Coronary artery (tissue), 2 donors: ENCODE data around the gene STRA6.

Experiments
- DNase-seq: peaks from one replicate; pipeline ENCODE4 v3.0.0-alpha.2; 2017; ENCODE audit warnings: low spot score
- H3K27ac ChIP-seq, 2 donors: fragments of 200-600 bp; sonication (generic); one replicate each; pipeline ENCODE4 v1.5.1; 2016 to 2019
- H3K4me3 ChIP-seq: fragments of 200-600 bp; sonication (generic); 2 replicates; pipeline ENCODE4 v1.5.1; 2016; ENCODE audit warnings: mild to moderate bottlenecking, moderate library complexity
- CTCF ChIP-seq: fragments of 200-600 bp; sonication (generic); IDR thresholded peaks from one replicate; pipeline ENCODE4 v1.5.1; 2019; ENCODE audit warnings: antibody characterized with exemption

The STRA6 gene

GRCh38 chr15:74243431-74243830 lies 40.8 kb upstream of the STRA6 start:
- H3K27ac ChIP-seq = no peak overlapping the region
- DNase-seq = no peak
- TF ChIP-seq CTCF = no peak
- no peak overlapping the region for H3K4me3 ChIP-seq

- no peak overlapping the region for H3K27ac ChIP-seq
- H3K4me3 ChIP-seq = no peak overlapping the region
Observed at GRCh38 chr15:74242441-74243185, 40.0 kb upstream of the STRA6 start.

GRCh38 chr15:74240897-74241614 lies 38.5 kb upstream of the STRA6 start:
- DNase-seq = no peak
- peak overlapping the region in 1 of 2 donors; percentile 54 for H3K27ac ChIP-seq
- TF ChIP-seq CTCF = no peak
- no peak overlapping the region for H3K4me3 ChIP-seq

More at GRCh38 chr15:74242441-74243185, 40.0 kb upstream of the STRA6 start:
- no peak for DNase-seq
- no peak for TF ChIP-seq CTCF

GRCh38 chr15:74240002-74240568 lies 37.5 kb upstream of the STRA6 start:
- Histone ChIP-seq H3K27ac (peak overlapping the region in 1 of 2 donors; percentile 54), H3K4me3 (no peak overlapping the region)
- no peak for TF ChIP-seq CTCF
- peak; percentile 87 for DNase-seq

GRCh38 chr15:74239051-74239705 lies 36.6 kb upstream of the STRA6 start:
- no peak for DNase-seq
- Histone ChIP-seq H3K27ac (peak overlapping the region in 1 of 2 donors; percentile 54), H3K4me3 (no peak overlapping the region)
- no peak for TF ChIP-seq CTCF

- no peak for TF ChIP-seq CTCF
- Histone ChIP-seq H3K27ac (no peak within 1 kb of the TSS), H3K4me3 (no peak within 1 kb of the TSS)
- DNase-seq = no peak
Observed at GRCh38 chr15:74235962-74236361, 33.4 kb upstream of the STRA6 start, which contains the start of gene CCDC33. Gene CCDC33, plus strand, starts transcription at chr15:74236326. Its CDS starts 394 bp downstream, at chr15:74236720.
